ENCODE measurements around the gene ZNF366.

ZNF366 gene

GRCh38 chr5:72482046-72482445, 25.2 kb downstream of the ZNF366 start:
- TF ChIP-seq ISL1 (CRISPR knock-in tag; IDR thresholded peaks at IDR 0.05) (no peak), GLIS3 (CRISPR knock-in tag; IDR thresholded peaks at IDR 0.05) (no peak), PPARA (CRISPR knock-in tag; IDR thresholded peaks at IDR 0.05; ENCODE audit: borderline replicate concordance) (no peak), POU6F1 (CRISPR knock-in tag; IDR thresholded peaks at IDR 0.05; ENCODE audit: borderline replicate concordance, low read depth) (no peak), ZC3H10 (CRISPR knock-in tag; IDR thresholded peaks at IDR 0.05) (no peak), TCF4 (CRISPR knock-in tag; IDR thresholded peaks at IDR 0.05; ENCODE audit: borderline replicate concordance) (no peak), RARB (CRISPR knock-in tag; IDR thresholded peaks at IDR 0.05) (no peak), BACH2 (CRISPR knock-in tag; IDR thresholded peaks at IDR 0.05; ENCODE audit: borderline replicate concordance) (no peak), CREB5 (CRISPR knock-in tag; IDR thresholded peaks at IDR 0.05; ENCODE audit: low read depth) (no peak), ZNF8 (CRISPR knock-in tag; IDR thresholded peaks at IDR 0.05) (no peak), ZFP30 (CRISPR knock-in tag; IDR thresholded peaks at IDR 0.05) (no peak), ZFP3 (CRISPR knock-in tag; IDR thresholded peaks at IDR 0.05) (no peak), TOX (CRISPR knock-in tag; IDR thresholded peaks at IDR 0.05; ENCODE audit: borderline replicate concordance) (no peak), TSHZ2 (CRISPR knock-in tag; IDR thresholded peaks at IDR 0.05) (no peak), ARNTL (CRISPR knock-in tag; IDR thresholded peaks at IDR 0.05; ENCODE audit: borderline replicate concordance, low read depth) (no peak), PATZ1 (CRISPR knock-in tag; IDR thresholded peaks at IDR 0.05; ENCODE audit: borderline replicate concordance) (no peak), OSR1 (CRISPR knock-in tag; IDR thresholded peaks at IDR 0.05) (no peak)
- no peak for ATAC-seq

- no peak for ATAC-seq
- TF ChIP-seq TOX (CRISPR knock-in tag; IDR thresholded peaks at IDR 0.05; ENCODE audit: borderline replicate concordance) (no peak), ZC3H10 (CRISPR knock-in tag; IDR thresholded peaks at IDR 0.05) (no peak), POU6F1 (CRISPR knock-in tag; IDR thresholded peaks at IDR 0.05; ENCODE audit: borderline replicate concordance, low read depth) (no peak), CSRNP3 (CRISPR knock-in tag; IDR thresholded peaks at IDR 0.05) (no peak), ZNF70 (CRISPR knock-in tag; IDR thresholded peaks at IDR 0.05) (no peak), CREB5 (CRISPR knock-in tag; IDR thresholded peaks at IDR 0.05; ENCODE audit: low read depth) (no peak), ZFP3 (CRISPR knock-in tag; IDR thresholded peaks at IDR 0.05) (no peak), BACH2 (CRISPR knock-in tag; IDR thresholded peaks at IDR 0.05; ENCODE audit: borderline replicate concordance) (no peak), GLIS3 (CRISPR knock-in tag; IDR thresholded peaks at IDR 0.05) (no peak), ESRRG (CRISPR knock-in tag; IDR thresholded peaks at IDR 0.05) (no peak), SNAI2 (CRISPR knock-in tag; IDR thresholded peaks at IDR 0.05) (no peak), ISL1 (CRISPR knock-in tag; IDR thresholded peaks at IDR 0.05) (no peak), PATZ1 (CRISPR knock-in tag; IDR thresholded peaks at IDR 0.05; ENCODE audit: borderline replicate concordance) (no peak), OSR1 (CRISPR knock-in tag; IDR thresholded peaks at IDR 0.05) (no peak), ZNF565 (CRISPR knock-in tag; conservative IDR thresholded peaks at IDR 0.05; ENCODE audit: low read depth) (no peak)
Observed at GRCh38 chr5:72480841-72481240, 26.4 kb downstream of the ZNF366 start.

Data from SK-N-SH treated with all-trans-retinoic acid at 6 μM for 48 hours (cell line).